Keratinocyte (primary cell): Measurements from ENCODE around the gene DEFB128.

Experiments
- EZH2 ChIP-seq: IDR thresholded peaks from one replicate; pipeline ENCODE4 v1.6.1; 2012; ENCODE audit warnings: inconsistent platforms, mild to moderate bottlenecking, low read length, moderate library complexity
- TF ChIP-seq, protein P1 (sequence below), 3 experiments: IDR thresholded peaks in 1 of 3; conservative IDR thresholded peaks in 1 of 3; optimal IDR thresholded peaks in 1 of 3; 2 replicates in 2 of 3; 3 replicates in 1 of 3; pipeline versions ENCODE3 to v1.5.1; 2011; ENCODE audit warnings: low read length in 3 of 3, mild to moderate bottlenecking in 3 of 3, moderate library complexity in 2 of 3, control low read depth in 1 of 3, inconsistent platforms in 1 of 3; ENCODE audit not compliant: insufficient read depth in 2 of 3; ENCODE audit errors: extremely low read depth in 1 of 3

GRCh38 chr20:237489-237888 is 48.0 kb upstream of the DEFB128 start:
- TF ChIP-seq, protein P1, sequence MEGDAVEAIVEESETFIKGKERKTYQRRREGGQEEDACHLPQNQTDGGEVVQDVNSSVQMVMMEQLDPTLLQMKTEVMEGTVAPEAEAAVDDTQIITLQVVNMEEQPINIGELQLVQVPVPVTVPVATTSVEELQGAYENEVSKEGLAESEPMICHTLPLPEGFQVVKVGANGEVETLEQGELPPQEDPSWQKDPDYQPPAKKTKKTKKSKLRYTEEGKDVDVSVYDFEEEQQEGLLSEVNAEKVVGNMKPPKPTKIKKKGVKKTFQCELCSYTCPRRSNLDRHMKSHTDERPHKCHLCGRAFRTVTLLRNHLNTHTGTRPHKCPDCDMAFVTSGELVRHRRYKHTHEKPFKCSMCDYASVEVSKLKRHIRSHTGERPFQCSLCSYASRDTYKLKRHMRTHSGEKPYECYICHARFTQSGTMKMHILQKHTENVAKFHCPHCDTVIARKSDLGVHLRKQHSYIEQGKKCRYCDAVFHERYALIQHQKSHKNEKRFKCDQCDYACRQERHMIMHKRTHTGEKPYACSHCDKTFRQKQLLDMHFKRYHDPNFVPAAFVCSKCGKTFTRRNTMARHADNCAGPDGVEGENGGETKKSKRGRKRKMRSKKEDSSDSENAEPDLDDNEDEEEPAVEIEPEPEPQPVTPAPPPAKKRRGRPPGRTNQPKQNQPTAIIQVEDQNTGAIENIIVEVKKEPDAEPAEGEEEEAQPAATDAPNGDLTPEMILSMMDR (optimal IDR thresholded peaks at IDR 0.05 in 1 of 3, IDR thresholded peaks at IDR 0.05 in 1 of 3, conservative IDR thresholded peaks at IDR 0.05 in 1 of 3; ENCODE audit: extremely low read depth in 1 of 3, insufficient read depth in 2 of 3, low read length in 3 of 3), result no peak
- no peak for TF ChIP-seq EZH2
